GM18505 (cell line): ENCODE data around the gene TBPL2.

ENCODE experiments used
- ATAC-seq: cut with Tn5 transposase; IDR thresholded peaks from one replicate; pipeline ENCODE4 v1.9.1; 2021; ENCODE audit not compliant: unreplicated experiment
- POLR2A ChIP-seq: IDR thresholded peaks from 4 replicates; pipeline ENCODE4 v1.6.1; 2011; ENCODE audit warnings: borderline replicate concordance; ENCODE audit not compliant: insufficient read depth, insufficient read length; ENCODE audit errors: extremely low read depth

TBPL2 gene

GRCh38 chr14:55451398-55451797, 11.0 kb upstream of the TBPL2 start:
- TF ChIP-seq POLR2A: no peak
- ATAC-seq: no peak

GRCh38 chr14:55450987-55451386, 10.6 kb upstream of the TBPL2 start:
- TF ChIP-seq POLR2A: no peak
- no peak for ATAC-seq

GRCh38 chr14:55450539-55450938, 10.1 kb upstream of the TBPL2 start:
- ATAC-seq: no peak

GRCh38 chr14:55450124-55450523, 9.7 kb upstream of the TBPL2 start:
- no peak for TF ChIP-seq POLR2A
- no peak for ATAC-seq

More at GRCh38 chr14:55450539-55450938, 10.1 kb upstream of the TBPL2 start:
- TF ChIP-seq POLR2A: no peak

- no peak for TF ChIP-seq POLR2A
- no peak for ATAC-seq
Observed at GRCh38 chr14:55449116-55449515, 8.7 kb upstream of the TBPL2 start.

- no peak for ATAC-seq
- TF ChIP-seq POLR2A: no peak
Observed at GRCh38 chr14:55448141-55448614, 7.8 kb upstream of the TBPL2 start.

GRCh38 chr14:55446833-55447232, 6.4 kb upstream of the TBPL2 start:
- no peak for ATAC-seq
- TF ChIP-seq POLR2A: no peak

GRCh38 chr14:55446127-55446736, 5.8 kb upstream of the TBPL2 start:
- ATAC-seq: no peak
- TF ChIP-seq POLR2A: no peak

GRCh38 chr14:55441286-55441685, 870 bp upstream of the TBPL2 start:
- TF ChIP-seq POLR2A: no peak
- ATAC-seq: no peak

GRCh38 chr14:55438066-55438683, 2.2 kb downstream of the TBPL2 start:
- ATAC-seq: no peak
- TF ChIP-seq POLR2A: no peak

- no peak for TF ChIP-seq POLR2A
- no peak for ATAC-seq
Observed at GRCh38 chr14:55436931-55437330, 3.5 kb downstream of the TBPL2 start.

GRCh38 chr14:55436519-55436918, 3.9 kb downstream of the TBPL2 start:
- no peak for ATAC-seq
- TF ChIP-seq POLR2A: no peak

- ATAC-seq: no peak
- no peak for TF ChIP-seq POLR2A
Observed at GRCh38 chr14:55434805-55435174, 5.6 kb downstream of the TBPL2 start.

GRCh38 chr14:55433880-55434804, 6.3 kb downstream of the TBPL2 start:
- ATAC-seq: no peak
- TF ChIP-seq POLR2A: no peak

- TF ChIP-seq POLR2A: no peak
- no peak for ATAC-seq
Observed at GRCh38 chr14:55432628-55433027, 7.8 kb downstream of the TBPL2 start.
